ENCODE data around the gene NT5C2.

GRCh38 chr10:103041391-103041790 is 151.7 kb downstream of the NT5C2 start:
- TF ChIP-seq POLR2AphosphoS5 (IDR thresholded peaks at IDR 0.05) (no peak), CTCF (IDR thresholded peaks at IDR 0.05) (no peak), POLR2A (IDR thresholded peaks at IDR 0.05) (no peak)
